NCI-H1092 (cell line): Measurements from ENCODE around the gene FOXJ3.

Source experiments
- DNase-seq: peaks from one replicate; lab custom pipeline; 2025; lab: John Stamatoyannopoulos, UW

FOXJ3 gene

GRCh38 chr1:42189931-42190853 lies 144.8 kb downstream of the FOXJ3 start:
- DNase-seq = no peak

DNA sequence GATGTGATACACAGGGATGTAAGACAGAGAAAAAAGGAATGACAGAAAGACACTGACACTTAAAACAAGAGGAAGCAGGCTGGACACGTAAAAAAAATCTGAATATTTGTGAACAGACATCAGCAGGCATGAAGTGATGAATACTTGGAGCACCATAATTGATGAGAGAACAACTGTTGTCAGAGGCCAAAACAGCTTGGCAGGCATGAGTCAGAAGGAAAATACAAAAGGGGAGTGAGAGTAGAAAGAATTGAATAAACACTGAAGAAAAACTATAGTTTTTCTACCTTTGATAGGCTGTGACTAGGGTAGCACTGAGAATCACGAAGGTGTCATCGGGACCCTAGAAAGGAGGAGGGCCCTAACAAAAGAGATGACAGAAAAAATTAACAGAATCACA lies 148.9 kb downstream of the FOXJ3 start:
- DNase-seq = no peak

- DNase-seq = no peak
Observed at GRCh38 chr1:42184616-42185015, 150.4 kb downstream of the FOXJ3 start.

GRCh38 chr1:42183957-42184268 lies 151.1 kb downstream of the FOXJ3 start:
- DNase-seq = no peak

- DNase-seq = no peak
Observed at GRCh38 chr1:42183210-42183956, 151.7 kb downstream of the FOXJ3 start.

DNA sequence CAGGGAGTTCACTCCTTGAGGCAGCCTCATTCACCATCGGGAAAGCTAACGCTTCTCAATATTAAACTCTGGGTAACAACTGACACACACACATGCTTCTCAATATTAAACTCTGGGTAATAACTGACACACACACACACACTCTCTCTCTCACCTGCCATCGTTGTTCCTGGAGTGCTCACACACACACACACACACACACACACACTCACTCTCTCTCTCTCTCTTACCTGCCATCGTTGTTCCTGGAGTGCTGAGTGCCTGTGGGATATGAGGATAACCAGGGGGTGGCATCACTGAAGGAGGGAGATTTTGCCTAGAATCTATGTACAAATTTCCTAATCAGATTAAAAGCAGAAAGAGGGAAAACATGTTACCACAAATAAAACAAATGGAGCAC lies 153.3 kb downstream of the FOXJ3 start:
- no peak for DNase-seq

DNA sequence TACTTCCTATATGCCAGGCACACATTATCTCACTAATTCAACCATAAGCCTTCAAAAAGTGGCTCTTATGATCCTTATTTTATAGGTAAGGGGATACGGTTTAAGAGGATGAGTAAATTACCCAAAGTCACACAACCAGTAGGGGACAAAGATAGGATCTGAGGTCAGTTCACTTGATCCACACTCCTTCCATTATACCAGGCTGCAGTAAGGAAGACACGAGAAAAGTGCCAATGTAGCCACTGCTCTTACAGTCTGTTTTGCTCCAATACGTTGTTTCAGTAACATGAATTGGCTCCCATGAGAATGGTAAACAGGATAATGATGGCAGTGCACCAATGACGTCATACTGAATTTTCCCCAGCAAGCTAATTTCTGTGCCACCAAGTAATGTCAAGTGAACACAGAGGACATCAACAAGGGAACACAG lies 155.1 kb downstream of the FOXJ3 start:
- no peak for DNase-seq

DNA sequence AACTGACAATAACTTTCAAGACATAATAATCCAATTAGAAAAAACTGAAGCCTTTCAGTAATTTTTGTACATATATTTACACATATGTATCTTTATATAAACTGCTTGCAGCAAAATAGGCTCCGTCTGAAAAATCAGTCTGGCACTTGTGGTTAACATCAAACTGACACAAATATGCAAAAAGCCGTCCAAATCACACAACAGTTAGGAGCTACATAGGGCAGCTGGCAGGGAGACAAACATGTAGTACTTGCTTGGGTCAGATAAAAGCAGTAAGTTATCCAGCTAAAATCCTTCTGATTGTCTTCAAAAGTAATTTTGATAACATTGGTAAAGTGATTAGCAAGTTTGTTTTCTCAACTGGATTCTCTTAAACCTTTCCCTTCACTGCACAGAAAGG lies 155.8 kb downstream of the FOXJ3 start:
- DNase-seq = no peak

DNA sequence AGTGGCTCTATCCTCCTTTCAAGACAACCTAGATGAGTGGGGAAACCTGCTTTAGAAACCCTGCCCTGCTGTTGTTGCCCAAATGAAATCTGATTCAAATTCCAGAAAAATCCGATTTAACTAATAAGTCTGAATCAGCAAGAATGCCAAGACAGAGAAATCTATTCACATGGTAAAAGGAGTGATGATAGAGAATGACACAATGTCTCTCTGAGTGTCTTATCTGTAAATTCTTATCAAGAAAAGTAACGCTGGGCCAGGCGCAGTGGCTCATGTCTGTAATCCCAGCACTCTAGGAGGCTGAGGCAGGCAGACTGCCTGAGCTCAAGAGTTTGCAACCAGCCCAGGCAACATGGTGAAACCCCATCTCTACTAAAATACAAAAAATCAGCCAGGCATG lies 156.8 kb downstream of the FOXJ3 start:
- no peak for DNase-seq

GRCh38 chr1:42177541-42177981 lies 157.5 kb downstream of the FOXJ3 start:
- DNase-seq = peak; percentile 69

DNA sequence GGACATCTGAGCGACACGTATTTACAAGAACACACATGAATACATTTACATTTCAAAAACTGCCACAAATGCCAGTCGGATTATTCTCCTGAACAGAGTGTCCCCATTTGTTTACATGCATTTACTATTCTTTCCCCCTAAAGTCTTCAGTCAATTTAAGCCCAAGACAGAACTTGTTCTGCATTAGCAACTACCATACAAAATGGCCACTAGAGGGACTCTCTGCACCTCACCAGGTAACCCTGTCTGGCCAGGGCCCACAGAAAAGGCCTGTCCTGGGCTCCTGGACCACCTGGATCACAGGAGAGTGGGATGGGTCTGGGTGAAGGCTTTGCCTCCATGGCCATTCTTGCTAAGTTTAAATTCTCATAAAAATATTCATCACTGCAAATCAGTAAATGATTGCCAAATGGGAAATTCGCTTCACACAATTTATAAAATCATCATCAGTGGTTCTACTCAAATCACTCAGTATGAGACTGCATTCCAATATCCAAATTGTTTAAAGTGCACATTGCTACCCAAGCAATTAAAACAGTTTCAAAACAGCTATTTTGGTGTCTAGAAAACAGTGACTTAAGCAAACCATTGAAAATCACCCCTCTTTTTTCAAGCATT lies 158.0 kb downstream of the FOXJ3 start:
- no peak for DNase-seq

GRCh38 chr1:42175314-42176054 lies 159.6 kb downstream of the FOXJ3 start:
- no peak for DNase-seq

DNA sequence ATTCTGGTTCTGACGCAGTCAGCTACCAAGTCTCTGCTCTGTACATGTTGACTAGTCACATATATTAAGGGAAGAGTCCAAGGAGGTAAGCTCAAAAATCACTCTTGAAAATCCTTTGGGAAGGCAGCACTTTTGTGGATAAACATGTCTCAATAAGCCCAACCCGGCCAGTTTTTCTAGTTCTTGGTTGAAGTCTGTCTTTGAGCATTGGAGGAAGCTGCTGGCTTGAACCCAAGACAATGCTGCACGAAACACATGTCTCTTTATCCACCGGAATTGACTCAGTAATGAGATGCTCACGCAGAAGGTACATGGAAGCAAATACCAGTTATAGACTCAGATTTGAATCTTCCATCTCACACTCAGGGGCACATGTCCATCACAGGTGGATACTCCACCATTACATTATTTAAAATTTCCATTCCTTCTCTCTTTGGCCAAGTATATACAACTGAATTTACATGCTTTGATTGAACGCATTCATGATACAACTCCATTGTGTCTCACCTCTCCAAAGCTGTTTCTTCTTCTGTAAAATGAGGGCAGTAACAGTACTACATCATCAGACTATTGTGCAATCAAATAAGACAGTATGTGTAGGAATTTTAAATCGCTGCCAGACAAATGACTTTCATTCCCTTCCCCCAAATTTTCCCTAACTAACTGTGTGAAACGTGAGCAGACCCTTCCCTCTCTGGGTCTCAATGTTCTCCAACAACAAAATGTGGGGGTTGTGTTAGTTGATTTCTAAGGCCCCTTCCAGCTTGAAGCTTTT lies 160.9 kb downstream of the FOXJ3 start:
- DNase-seq = no peak

- DNase-seq = peak; percentile 49
Observed at GRCh38 chr1:42173155-42173933, 161.7 kb downstream of the FOXJ3 start.

- no peak for DNase-seq
Observed at GRCh38 chr1:42172381-42173133, 162.5 kb downstream of the FOXJ3 start.

DNA sequence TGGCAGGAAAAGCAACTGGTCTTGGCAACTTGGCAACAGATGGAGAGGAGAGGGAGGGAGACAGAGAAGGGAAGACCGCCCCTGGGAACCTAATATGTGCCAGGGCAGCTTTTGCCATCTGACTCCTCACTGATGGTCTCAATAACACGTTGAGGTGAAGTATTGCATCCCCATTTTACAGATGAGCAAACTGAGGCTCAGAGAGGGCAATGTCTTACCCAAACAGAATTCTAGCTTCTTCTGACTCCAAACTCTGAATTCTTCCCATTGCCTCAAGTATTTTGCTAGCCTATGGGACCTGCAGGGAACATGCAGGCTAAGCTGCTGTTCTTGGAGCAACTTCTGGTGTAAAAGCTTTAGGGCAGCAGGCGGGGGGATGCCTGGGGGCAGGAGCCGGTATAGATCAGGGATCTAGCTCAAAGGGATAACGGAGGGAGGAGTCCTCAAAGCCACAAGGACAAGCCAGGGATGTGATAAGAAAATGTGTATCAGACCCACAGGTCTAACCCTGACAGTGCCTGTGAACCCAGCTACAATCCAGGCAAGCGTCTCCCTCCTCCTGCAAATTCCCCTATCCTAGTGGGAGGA lies 163.3 kb downstream of the FOXJ3 start:
- no peak for DNase-seq

GRCh38 chr1:42170779-42171621 lies 164.0 kb downstream of the FOXJ3 start:
- DNase-seq = no peak

GRCh38 chr1:42168763-42169162 lies 166.3 kb downstream of the FOXJ3 start:
- peak; percentile 88 for DNase-seq

- no peak for DNase-seq
Observed at GRCh38 chr1:42168391-42168670, 166.7 kb downstream of the FOXJ3 start.
